GM21360 (cell line): ENCODE results near the gene TRABD2A.

Source experiments
- ATAC-seq: cut with Tn5 transposase; IDR thresholded peaks from one replicate; pipeline ENCODE4 v1.9.1; 2021; ENCODE audit warnings: mild to moderate bottlenecking, moderate library complexity; ENCODE audit not compliant: unreplicated experiment

The TRABD2A gene

GRCh38 chr2:84851876-84852275 is 29.0 kb downstream of the TRABD2A start:
- ATAC-seq: no peak

DNA sequence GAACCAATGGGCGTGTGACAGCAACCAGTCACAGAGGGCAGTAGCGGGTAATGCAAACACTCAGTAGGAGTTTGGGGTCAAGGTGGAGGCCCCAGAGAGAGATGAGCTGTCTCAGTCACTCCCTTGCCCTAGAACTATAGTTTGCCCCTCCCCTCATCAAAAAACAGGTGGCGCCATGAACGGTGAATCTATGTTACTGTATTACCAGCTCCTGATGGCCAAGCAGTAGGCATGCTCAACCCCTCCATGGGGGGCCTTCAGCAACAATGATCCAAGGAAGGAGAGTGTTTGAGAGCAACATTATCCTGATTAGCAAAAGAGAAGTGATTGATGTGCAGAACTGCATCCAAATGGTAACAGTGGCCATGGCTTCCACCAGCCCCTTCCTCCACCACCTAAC is 30.4 kb downstream of the TRABD2A start:
- ATAC-seq: no peak

GRCh38 chr2:84849271-84849952 is 31.5 kb downstream of the TRABD2A start:
- no peak for ATAC-seq

GRCh38 chr2:84847326-84848050 is 33.4 kb downstream of the TRABD2A start:
- no peak for ATAC-seq

DNA sequence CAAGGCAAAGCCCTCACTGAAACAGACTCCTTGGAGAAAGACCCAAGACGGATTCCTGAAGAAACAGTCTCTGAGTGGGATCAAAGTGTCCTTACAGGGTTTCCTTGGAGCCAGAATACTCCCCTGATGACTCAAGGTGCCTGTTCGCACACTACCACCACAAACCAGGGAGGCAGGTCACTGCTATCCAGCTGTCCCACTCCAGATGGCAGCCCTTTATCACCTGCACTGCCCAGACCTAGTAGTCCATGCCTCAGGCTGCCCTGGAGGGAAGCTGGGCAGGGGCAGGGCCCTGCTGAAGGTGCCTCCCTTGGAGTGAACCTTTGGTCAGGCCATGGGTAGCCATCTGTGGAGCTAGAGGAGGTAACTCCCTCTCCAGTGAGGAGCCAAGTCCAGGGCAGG is 34.1 kb downstream of the TRABD2A start:
- no peak for ATAC-seq

DNA sequence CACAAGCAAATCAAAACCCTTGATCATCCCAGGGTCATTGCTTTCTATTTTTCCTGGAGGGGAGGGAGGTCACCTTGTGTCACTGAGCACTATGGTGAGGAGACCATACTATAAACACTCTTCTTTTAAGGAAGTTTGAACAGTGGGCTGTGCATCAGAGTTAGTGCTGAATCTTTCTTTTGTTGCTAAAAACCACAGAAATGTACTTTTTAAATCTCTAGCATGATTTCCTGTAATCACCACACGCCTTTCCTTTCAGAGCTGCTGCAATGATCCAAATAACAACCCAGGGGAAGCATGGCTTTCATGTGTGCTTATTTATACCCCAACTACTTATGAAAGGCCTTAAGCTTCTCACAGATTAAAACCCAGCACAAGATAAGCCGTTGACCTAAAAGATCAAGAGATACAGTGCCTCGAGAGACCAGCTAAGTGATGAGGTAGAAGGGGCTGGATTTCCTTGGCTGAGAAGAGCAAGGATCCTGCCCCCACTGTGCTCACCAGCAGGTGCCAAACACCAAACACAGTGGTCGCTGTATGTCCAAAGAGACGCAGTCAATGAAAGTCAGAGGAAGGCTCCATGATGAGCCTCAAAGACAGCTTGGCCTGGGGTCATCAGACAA is 34.7 kb downstream of the TRABD2A start:
- no peak for ATAC-seq

- no peak for ATAC-seq
These were observed 36.7 kb downstream of the TRABD2A start for GRCh38 chr2:84844141-84844540.

- no peak for ATAC-seq
These were observed 39.3 kb downstream of the TRABD2A start for GRCh38 chr2:84841577-84841976.

DNA sequence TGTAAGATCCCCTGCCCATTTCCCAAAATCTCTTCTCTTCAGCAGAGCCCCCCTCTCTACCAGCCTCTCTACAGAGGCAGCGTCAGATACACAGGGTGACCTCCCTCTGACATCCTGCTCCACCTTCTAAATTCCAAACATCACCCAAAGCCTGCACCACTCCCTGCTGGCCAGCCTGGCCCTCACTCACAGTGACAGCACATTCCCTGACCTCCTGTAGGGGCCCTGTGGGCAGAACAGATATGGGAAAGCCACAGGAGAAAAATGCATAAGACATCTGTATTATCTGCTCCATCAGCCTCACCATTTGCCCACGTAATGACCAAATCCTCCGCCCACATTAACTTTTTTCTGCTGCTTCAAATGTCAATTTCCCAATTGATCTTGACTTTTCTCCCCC is 40.6 kb downstream of the TRABD2A start:
- no peak for ATAC-seq

GRCh38 chr2:84839851-84840250 is 41.0 kb downstream of the TRABD2A start:
- ATAC-seq: no peak

GRCh38 chr2:84838434-84839145 is 42.3 kb downstream of the TRABD2A start:
- no peak for ATAC-seq

DNA sequence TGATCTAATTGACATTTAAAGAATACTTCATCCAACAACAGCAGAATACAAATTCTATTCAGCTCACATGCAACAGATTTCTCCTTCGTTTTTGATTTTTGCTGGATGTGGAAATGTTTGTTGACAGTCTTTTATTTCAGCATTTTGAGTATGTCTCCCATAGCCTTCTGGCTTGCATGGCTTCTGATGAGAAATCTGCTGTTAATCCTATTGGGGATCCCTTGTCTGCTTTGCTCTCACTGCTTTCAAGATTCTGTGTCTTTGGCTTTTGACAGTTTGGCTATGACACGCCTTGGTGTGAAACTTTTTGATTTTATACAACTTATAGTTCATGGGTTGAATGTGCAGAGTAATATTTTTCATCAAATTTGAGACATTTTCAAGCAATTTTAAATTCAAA is 44.7 kb downstream of the TRABD2A start:
- no peak for ATAC-seq

- ATAC-seq: no peak
These were observed 47.3 kb downstream of the TRABD2A start for GRCh38 chr2:84833481-84834150.

DNA sequence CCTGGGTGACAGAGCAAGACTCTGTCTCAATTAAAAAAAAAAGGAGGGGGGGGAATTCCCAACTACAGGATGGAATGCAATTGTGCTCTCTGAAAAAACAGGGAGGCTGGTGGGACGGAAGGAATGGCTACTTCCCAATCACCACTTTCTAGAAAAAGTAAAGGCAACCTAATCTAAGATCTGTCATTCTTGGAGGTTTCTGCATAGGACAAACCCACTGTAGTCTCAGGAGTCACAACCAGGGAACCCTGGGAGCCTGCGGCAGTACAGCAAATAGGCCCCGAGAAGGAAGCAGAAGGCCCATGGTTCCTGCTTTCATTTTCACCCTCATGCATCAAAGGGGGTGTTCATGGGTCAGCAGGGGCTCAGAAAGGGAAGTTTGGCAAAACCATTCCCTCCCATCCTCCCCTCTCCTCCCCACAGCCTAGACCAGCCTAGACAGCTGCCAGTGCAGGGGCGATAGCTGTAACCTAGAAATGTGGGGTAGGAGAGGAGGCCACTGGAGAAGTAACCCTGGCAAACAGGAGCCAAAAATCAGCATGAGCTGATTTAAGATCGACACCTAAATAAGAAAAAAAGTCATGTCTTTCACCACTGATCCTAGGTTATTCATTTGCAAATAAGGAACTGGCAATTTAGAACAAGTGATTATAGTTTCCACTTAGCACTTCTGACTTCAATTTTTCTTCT is 48.0 kb downstream of the TRABD2A start:
- peak; percentile 72 for ATAC-seq

GRCh38 chr2:84830758-84831500 is 50.0 kb downstream of the TRABD2A start:
- ATAC-seq: no peak

DNA sequence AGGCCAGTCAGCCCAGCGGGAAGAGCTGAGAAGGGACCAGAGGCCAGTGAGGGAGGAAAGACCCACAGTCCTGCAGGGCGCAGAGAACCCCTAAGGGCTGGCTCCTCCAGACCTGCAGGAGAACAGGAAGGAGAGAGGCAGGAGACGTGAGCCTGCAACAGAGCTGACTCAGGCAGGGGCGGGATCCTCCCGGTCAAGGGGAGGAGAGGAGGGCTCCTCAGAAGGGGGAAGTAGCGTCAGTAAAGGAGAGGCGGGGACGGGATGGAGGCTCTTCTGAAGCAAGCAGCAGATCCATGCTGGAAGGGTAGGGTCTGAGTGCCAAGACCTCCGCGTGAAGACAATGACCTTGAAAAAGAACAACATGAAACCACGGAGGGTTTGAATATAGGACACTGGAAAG is 50.8 kb downstream of the TRABD2A start:
- no peak for ATAC-seq

DNA sequence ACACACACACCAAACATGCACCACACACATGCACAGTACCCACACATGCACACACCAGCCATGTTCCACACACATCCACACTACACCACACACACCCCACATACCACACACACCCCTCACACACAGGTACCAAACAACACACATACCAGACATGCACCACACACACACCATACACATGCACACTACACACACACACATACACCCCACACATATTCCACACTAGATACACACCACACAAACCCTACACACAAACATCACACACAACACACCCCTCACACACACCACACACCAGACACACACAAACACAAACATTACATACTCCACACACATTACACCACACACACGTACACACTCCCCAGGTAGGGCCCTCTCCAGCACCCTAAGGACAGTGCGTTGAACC is 51.2 kb downstream of the TRABD2A start:
- ATAC-seq: no peak

- no peak for ATAC-seq
These were observed 52.8 kb downstream of the TRABD2A start for GRCh38 chr2:84827978-84828575.

GRCh38 chr2:84823788-84824187 is 57.1 kb downstream of the TRABD2A start:
- no peak for ATAC-seq
